Measurements from ENCODE around the gene PAK6. TPM values are rescaled to one million over a fixed set of nuclear protein-coding genes. Genes with fewer than 3 reads are reported as not detected.

Gene PAK6
- 1 to 10 TPM in 3 of 4 donors, under 1 TPM in 1; 0.67 to 8.4 (median 6.0) TPM for polyA plus RNA-seq (ENCODE audit: insufficient read length in 4 of 4)

DNA sequence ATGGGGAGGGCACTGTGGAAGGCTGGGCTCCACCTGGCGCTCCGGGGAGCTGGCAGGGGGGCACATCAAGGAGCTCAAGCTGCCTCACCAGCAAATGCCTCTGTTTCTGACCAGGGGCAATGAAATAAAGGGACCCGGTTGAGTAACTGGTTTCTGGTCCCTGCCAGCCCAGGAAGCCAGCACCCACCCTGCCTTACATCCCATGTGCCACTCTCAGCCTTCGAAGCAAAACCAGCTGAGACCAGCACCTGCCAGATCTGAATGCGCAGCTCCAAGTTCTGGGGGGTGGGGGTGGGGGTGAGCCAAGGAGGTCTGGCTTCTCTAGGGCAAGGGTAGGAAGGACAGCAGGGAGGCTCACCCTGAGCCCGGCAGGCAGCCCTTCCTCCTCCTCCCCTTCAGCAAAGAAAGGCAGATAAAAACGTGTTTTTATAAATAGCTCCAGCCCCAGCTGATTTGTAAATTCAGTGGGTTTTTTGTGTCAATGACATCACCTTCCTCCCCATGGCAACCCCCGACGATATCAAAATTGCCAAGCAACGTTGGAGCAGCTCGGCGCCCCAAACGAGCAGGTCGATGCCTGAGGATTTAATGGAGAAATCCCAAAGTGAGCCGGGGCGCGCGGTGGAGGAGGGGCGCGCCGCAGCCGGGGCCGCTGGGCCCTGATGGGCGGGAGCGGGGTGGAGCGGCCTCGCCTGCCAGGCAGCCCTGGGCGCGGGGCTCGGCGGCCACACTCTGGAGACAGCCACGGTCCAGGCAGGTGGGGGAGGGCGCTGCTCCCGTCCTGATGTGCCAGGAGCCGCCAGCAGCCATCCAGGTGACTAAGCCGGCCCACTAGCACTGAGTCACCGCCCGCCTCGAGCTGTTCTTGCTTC is at the start of gene PAK6:
Gene PAK6 (plus strand): TSS at position 532 of the 872 bp plus-strand sequence. CDS start 25,723 bp downstream, outside the sequence.
- DNase-seq (ENCODE audit: low read depth in 4 of 4, low spot score in 3 of 4): peak in 1 of 4 donors; percentile 39

DNA sequence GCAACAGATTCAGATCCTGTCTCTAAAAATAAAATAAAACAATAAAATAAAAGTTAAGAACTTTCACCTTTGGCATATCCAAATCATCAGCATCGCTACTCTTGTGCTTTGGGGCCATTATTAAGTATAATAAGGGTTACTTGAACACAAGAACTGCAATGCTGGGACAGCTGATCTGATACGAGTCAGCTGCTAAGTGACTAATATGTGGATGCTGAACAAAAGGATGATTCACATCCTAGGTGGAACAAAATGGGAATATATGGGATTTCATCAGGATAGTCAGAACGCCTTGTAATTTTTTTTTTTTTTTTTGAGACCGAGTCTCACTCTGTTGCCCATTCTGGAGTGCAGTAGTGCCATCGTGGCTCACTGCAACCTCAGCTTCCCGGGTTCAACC is 48.3 kb upstream of the PAK6 start:
- no peak for DNase-seq (ENCODE audit: low read depth in 4 of 4, low spot score in 3 of 4)

DNA sequence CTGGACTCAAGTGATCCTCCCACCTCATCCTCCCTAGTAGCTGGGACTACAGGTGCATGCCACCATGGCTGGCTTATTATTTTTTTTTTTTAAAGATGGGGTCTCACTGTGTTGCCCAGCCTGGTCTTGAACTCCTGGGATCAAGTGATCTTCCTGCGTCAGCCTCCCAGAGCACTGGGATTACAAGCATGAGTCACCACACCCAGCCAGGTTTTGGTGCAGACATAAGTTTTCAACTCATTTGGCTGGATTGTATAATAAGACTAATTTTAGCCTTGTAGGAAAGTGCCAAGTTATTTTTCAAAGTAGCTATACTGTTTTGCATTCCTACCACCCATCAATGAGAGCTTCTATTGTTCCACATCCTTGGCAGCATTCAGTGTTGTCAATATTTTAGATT is 45.9 kb upstream of the PAK6 start:
- no peak for DNase-seq (ENCODE audit: low read depth in 4 of 4, low spot score in 3 of 4)

DNA sequence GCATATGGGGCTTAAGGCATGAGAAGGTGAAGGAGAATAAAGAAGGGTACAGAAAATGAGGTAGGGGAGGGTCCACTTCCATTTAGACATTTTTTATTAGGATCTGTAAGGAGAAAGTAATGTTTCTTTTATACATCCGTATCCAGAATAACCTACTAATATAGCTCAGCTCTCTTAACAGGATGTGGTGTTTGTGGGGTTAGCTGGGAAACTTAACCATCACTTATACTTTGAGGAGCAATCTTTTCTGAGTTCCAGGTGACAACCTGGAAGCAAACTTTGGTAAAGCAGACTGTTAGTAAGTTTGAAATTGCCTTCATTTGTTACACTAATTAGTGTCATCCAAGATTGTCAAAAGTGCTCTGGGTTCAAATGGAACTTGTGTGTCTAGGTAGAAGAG is 41.4 kb upstream of the PAK6 start:
- no peak for DNase-seq (ENCODE audit: low read depth in 4 of 4, low spot score in 3 of 4)

DNA sequence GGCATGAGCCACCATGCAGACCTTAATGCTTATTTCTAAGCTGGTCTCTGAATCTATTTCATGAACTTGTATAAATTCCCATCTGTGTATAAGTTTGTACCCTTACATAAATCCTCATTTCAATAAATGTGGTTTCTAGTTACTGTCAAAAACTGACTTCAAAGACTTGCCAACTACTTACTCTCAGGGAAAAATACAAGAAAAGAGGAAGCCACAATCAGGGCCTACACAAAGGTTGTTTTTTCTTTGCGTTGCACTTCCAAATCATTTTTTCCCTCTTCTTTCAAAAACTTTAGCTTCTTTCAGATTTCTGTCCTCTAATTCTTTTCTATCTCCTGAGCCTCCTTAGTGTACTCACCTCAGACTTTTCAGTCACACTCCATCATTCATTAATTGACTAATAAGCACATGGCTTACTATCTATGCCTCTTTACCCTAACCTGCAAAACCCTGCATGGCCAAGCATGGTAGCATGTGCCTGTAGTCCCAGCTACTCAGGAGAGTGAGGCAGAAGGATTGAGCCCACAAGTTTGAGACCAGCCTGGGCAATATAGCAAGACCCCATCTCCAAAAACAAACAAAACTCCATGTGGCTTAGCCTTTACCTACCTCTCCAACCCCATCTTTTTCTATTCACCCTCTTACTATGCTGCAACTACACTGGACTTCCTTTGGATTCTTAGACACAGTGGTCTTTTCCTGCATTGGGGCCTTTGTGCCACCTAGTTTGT is 40.3 kb upstream of the PAK6 start:
- no peak for DNase-seq (ENCODE audit: low read depth in 4 of 4, low spot score in 3 of 4)

DNA sequence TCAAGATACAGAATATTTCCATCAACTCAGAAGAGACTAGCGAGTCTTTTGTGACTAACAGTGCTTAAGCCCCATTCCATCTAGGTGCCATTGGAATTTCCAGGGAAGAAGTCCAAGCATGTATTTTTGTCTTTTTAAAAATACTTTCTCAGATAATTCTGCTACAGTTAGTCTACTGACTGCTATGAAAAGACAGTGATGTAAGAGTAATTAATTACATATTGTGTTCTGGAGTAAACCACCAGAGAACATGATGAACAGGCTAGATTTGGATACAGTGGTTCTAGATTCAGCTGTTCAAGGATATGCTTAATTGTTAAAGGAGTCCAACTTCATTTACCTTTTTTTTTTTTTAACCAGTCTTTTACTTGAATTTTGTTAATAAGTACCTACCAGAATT is 34.8 kb upstream of the PAK6 start:
- DNase-seq (ENCODE audit: low read depth in 4 of 4, low spot score in 3 of 4): no peak

DNA sequence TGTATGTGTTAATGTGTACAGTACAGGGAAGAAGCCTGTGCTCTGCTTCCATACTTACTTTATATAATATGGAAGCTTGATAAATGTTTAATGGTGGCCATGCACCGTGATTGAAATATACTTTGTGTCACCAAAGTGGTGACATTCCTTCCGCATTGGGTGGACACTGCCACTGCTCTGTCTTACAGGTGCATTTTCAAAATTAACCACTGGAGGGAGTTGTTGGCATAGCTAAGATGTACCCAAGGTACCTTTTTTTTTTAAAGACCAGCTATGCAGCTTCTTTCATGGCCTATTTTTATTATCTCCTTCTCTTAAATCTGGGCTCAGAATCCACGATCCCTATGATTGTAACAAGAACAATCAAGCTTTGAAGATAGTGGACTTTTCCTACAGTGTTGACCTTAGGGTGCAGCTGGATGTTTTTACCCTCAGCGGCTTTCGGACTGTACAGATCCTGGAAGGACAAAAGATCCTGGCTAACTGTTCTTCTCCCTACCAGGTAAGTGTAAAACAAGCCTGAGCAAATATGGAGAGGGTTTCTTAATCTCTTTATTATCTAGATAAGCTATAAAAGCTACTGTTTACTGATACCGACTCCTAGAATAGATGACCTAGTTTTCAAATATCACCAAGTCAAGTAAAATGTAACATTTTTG is 21.6 kb upstream of the PAK6 start:
- DNase-seq (ENCODE audit: low read depth in 4 of 4, low spot score in 3 of 4): peak in 3 of 4 donors; percentile 54 to 78 (median 62)

DNA sequence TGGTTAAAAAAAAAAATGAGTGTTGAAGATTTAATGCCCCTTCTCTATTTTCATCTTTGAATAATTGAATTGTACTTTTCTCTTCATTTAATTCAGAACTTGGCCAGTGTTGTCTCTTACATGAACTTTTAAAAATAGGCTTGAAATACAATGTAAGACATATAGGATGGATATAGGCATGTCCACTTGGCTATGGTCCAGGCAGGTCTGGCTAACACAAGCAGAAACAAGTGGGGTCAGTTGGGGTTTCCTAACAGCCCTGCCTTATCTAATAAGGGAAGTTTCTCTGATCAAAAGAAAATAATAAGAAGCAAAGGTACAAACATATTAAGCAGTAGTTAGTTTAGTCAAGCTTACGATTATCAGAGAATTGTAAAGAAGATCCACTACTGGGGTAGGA is 19.1 kb upstream of the PAK6 start:
- no peak for DNase-seq (ENCODE audit: low read depth in 4 of 4, low spot score in 3 of 4)

DNA sequence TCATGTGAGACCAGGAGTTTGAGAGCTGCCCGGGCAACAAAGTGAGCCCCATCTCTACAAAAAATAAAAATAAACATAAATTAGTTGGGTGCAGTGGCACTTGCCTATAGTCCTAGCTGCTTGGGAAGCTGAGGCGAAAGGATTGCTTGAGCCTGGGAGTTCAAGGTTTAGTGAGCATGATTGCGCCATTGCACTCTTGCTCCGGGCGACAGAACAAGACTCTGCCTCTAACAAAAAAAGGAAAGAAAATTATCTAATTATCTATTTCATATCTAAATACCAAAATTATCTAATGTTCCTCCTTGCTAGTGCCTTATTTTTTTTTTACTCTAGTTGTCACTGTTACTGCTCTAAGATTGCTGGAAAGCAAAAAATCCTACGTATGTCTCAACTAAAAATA is 16.7 kb upstream of the PAK6 start:
- no peak for DNase-seq (ENCODE audit: low read depth in 4 of 4, low spot score in 3 of 4)

DNA sequence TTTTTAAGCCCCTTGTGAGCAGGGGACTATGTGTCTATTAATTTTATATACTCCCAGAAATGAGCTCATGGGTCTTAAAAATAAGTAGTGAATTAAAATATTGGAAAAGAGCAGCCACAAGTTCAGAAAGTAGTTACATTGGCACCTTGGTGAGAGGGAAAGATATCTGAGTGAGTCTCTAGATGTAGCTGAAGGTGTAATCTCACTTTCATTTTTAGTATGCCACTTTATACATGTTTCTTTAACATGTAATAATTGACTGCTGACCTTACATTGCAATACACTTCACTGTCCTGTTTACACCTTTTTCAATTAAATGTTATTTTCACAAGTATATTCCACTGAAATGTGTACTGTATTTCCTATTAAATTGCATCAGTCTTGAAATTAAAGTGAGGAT is 12.1 kb upstream of the PAK6 start:
- DNase-seq (ENCODE audit: low read depth in 4 of 4, low spot score in 3 of 4): no peak

DNA sequence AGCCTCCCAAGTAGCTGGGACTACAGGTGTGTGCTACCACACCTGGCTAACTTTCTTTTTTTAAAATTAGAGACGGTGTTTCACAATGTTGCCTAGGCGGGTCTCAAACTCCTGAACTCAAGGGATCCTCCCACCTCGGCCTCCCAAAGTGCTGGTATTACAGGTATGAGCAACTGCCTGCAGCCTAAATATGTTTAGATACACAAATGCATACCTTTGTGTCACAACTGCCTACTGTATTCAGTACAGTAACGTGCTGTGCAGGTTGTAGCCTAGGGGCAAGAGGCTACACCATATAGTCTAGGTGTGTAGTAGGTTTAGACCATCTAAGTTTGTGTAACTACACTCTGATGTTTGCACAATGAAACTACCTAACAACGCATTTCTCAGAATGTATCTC is 9.5 kb upstream of the PAK6 start:
- DNase-seq (ENCODE audit: low read depth in 4 of 4, low spot score in 3 of 4): no peak

DNA sequence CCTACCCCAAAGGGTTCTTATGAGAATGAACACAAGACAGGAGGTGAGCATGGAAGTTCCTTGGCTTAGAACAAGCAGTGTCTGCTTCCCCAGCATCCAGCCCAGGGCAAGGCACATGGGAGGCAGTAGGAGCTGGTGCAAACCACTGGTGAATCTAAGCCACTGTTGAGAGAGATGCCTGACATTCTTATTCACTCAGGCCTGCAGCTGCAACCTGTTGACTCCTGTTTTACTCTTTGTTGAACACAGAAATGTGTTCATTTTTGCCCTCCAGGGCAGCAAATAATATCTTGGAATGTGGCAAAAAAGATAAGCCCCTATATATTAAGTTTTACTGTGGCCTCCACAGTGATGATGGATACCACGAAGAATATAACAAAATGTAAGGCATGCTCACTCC is 8.9 kb upstream of the PAK6 start:
- DNase-seq (ENCODE audit: low read depth in 4 of 4, low spot score in 3 of 4): no peak

DNA sequence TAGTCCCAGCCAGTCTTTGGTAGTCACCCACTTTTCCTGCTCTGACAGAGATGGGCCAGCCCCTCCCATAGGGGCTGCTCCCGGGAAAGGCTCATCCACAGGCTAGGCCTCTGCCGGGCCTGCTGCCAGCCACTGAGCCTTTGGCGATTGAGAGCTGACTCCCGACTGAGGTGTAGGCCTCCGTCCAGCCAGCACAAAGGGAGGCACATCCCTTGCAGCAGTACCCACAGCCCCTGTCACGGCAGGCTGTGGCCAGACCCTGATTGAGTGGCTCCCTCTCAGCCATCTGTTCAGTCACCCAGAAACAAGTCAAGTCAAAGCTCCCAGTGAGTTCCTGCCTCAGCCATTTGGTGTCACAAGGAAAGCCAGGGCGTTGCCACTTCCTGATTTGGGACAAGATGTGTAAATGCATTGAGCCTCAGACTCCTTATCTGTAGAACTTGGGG is 6.2 kb upstream of the PAK6 start:
- DNase-seq (ENCODE audit: low read depth in 4 of 4, low spot score in 3 of 4): no peak

DNA sequence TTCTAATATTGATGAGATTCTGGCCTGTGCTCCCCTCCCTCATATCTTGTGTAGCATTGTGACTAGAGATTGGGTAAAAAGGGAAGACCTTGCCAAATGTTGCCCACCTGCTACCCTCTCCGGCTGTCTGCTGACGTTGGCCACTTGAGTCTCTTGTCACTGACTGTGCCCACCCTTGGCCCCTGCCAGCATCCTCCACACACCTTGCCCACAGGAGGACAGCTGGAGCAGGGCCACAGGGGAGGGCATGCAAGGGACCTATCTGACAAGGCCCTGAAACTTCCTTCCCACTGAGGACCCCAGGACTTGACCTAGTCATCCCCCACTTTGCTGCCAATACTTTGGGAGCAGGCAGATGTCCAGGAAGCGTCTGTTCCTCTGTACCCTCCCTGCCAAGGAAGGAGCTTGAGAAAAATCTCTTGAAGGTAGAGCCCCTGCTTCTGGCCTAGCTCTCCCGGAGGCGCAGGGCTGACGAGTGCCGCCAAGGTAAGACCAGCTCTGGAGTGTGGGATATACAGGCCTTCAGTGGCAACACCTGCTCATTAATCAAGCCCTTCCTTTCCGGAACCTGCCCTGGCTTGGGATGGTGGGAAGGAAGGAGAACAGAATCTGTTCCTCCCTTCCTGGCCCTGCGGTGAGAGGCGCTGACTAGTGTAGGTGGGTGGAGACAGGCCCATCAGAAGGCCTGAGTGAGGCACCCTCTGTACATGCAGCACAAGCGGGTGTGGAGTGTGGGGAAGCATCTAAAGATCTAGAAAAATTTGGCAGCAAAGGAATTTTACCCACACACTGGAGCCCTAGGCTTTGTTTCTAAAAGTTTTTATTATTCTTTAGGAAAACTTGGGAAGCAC is 4.9 kb upstream of the PAK6 start:
- no peak for DNase-seq (ENCODE audit: low read depth in 4 of 4, low spot score in 3 of 4)

DNA sequence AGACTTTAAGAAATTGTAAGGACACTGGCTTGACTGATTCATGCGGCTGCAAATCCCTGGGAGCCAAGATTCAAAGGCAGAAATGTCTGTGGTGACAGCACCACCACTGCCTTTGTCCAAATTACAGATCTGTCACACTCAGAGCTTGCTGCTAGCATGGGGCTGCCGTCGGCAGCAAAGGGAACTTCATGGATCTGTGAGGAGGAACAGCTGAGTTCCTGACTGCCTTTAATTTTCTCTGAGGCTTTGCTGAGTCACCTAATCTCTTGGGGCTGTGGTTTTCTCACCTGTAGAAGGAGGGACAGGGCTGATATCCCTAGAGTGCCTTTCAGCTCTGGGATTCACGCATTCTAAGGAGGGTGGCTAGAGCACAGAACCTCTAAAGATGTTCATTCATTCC is 4.1 kb upstream of the PAK6 start:
- DNase-seq (ENCODE audit: low read depth in 4 of 4, low spot score in 3 of 4): no peak

DNA sequence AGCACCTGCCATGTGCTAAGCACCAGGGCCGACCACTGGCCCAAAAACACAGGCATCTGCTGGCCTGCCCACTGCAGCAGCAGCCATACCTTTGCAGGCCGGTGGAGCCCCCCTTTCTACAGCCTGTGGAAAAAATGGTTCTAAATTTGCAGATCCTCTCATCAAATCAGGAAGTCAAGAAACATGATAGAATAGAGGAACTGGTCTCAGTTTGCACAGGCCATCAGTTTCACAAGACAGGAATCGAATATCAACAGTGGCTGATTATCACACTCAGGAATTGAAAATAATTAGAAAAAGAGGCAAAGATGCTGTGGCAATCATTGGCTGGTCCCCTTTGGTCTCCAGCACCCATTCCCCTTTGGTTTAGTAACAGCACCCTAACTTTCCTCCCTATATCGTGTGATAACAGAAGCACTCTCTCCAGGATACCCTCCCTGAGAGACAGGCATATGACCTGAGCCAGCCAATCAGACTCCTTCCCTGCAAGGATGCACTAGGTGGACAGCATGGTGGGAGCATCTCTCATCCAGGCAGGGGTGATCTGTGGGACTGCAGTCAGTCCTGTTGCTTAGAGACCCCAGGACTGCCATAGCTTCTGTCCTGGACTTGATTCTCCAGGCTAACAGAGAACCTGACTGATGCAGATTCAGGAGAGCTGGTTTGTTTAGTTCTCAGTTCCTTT is 3.5 kb upstream of the PAK6 start:
- DNase-seq (ENCODE audit: low read depth in 4 of 4, low spot score in 3 of 4): no peak

DNA sequence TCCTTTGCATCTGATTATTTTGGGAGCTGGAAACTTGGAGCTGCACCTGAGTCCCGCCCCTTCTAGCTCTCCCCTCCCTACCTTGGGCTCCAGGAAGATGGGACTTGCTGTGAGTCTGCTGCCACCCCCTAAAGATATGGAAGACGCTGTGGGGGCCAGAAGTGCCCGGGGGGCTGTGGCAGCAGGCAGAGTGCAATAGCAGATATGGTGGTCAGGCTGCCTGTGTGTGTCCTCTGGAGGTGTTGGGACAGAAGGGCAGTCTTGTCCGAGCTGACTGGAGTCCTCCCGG is 485 bp downstream of the PAK6 start:
- DNase-seq (ENCODE audit: low read depth in 4 of 4, low spot score in 3 of 4): no peak

DNA sequence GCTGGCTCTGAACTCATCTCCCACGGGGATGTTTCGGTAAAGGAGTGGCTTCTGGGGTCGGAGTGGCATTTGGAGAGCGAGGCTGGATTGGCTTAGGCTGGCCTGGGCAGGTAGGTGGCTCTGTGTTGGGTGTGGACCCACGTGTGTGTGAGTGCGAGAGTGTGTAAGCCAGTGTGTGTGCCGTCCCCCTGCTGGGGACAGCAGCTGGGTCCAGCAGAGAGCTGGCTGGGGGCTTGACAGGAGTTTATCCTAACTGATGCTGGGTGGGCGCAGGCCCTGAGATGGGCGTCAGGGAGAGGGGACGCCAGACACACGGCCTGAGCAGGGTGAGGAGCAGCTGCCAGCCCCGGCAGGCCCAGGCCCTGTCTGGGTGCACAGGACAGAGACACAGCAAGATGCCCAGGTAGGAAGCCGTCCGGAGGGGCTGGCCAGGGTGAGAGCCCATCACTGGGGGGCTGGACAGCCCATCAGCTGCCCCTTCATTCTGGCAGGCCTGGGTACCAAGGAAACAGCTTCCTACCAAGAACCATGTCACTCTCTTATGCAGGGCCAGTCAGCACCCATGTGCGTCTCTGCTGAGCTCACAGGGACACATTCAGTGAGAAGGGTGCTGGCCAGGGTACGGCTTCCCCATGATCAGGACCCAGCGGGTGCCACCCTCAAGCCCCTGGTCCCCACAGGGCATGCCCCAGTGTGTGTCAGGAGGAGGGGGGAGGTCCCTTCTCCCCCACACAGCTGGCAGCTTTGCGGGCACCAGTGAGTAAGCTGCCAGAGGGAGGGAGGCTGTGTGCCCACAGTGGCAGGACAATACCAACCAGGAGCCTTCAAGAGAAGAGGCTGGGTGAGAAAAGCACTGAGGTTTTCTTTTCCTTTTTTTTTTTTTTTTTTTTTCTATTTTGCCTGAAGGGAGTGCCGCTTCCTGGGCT is 1.1 kb downstream of the PAK6 start:
- DNase-seq (ENCODE audit: low read depth in 4 of 4, low spot score in 3 of 4): no peak

DNA sequence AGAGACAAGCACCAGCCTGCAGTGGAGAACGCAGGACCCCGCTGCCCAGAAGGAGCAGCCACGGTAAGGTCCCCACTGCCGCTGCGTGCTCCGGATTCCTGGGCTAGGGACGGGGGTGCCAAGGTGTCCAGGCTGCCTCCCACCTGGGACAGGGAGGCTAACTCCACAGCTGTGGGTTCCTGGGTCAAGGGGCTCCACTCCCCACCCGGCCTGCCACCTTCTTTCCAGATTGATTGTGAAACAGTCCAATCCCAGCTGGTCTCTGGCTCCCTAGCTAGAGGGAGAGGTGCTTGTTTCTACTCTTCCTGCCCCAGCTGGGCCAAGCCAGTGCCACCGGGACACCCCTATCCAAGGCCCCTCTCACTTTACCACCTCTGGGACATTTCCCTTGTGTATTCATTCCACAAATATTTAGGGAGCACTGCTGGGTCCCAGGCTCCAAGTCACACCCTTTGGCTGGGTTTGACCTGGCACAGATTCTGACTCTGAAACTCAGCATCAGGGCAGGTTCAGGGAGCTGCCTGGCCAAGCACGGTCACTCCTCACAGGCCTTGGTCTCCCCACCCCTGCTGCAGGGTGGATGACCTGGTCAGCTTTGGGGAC is 1.9 kb downstream of the PAK6 start:
- no peak for DNase-seq (ENCODE audit: low read depth in 4 of 4, low spot score in 3 of 4)
